ENCODE measurements around the gene CENPM. TPM values are rescaled to one million over a fixed set of nuclear protein-coding genes. Genes with fewer than 3 reads are reported as not detected.

CENPM gene
- total RNA-seq, 4 donors from 2014 or later: 1.5 to 5.1 TPM; not detected in 2

DNA sequence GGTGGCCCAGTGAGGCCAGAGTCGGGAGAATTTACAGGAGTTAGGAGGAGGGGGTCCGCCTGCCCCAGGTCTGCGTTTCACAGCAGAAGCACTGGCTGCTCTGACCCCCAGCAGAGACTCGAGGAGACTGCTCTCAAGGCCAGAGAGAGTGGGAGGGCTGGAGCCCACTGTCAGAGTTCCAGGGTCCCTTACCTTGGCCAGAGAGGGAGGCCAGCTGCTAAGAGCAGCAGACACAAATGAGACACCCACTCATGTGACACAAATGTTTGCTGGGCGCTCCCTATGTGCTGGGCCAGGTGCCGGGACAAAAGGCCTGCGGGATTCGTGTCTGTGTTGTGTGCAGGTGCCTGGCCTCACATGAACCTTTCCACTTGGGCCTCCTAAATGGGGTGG, 17.5 kb downstream of the CENPM start:
- Histone ChIP-seq H3K4me1 (peaks cover 0 to 2% of the 10 kb centered on the region in 2 donors), H3K36me3 (no peaks in the 10 kb centered on the region), H3K9me3 (no peaks in the 10 kb centered on the region), H3K27ac (peak overlapping the region in 1 of 4 donors; percentile 47), H3K4me3 (no peak overlapping the region), H3K27me3 (peaks cover 0 to 7% (median 0%) of the 10 kb centered on the region in 3 donors)
- ATAC-seq: peak in 1 of 2 donors; percentile 43
- intact Hi-C loops (cut with DNase I; ENCODE audit: low total_unique reads): no loop called here
- TF ChIP-seq POLR2A (IDR thresholded peaks at IDR 0.05): no peak
- TF ChIP-seq, protein P1, sequence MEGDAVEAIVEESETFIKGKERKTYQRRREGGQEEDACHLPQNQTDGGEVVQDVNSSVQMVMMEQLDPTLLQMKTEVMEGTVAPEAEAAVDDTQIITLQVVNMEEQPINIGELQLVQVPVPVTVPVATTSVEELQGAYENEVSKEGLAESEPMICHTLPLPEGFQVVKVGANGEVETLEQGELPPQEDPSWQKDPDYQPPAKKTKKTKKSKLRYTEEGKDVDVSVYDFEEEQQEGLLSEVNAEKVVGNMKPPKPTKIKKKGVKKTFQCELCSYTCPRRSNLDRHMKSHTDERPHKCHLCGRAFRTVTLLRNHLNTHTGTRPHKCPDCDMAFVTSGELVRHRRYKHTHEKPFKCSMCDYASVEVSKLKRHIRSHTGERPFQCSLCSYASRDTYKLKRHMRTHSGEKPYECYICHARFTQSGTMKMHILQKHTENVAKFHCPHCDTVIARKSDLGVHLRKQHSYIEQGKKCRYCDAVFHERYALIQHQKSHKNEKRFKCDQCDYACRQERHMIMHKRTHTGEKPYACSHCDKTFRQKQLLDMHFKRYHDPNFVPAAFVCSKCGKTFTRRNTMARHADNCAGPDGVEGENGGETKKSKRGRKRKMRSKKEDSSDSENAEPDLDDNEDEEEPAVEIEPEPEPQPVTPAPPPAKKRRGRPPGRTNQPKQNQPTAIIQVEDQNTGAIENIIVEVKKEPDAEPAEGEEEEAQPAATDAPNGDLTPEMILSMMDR (IDR thresholded peaks at IDR 0.05 in 4 of 5, conservative IDR thresholded peaks at IDR 0.05 in 1 of 5): no peak
- in situ Hi-C loops (cut with MboI; ENCODE audit: low sequenced_read_pairs in 4 of 4): no loop called here
- peak in 1 of 2 donors; percentile 20 for DNase-seq

DNA sequence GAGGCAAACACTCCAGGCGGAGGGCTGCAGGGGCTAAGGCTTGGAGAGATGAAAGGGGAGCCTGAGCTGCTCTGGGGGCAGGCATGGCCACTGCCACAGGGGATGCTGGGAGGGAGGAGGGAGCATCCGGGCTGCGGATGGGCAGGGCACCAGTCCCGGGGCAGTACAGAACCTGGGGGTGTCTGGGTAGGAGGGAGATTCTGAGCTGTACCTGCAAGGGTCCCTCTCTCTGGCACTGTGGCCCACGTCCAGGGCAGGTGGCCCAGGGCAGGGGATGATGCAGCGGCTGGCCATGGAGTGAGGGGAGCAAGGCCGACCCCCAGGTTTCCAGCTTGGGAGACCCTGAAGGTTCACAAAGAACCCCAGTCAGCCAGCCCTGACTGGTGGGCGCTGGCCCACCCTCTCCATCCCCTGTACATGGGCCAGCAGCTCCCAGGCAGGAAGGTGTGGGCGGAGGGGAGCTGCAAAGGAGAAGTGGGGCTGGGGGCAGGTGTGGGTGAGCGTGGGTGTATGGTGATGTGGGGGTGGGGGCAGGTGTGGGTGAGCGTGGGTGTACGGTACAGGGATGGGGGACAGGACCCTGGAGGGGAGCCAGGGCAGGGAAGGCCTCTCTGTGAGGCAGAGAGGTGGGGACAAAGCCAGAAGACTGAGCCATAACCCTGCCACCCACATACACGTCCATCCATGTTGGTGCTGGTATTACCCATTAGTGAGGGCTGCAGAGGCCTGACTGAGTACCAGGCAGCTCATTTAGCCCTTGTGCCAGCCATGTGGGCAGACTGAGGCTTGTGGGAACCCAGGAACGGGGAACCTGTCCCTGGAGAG, 18.1 kb downstream of the CENPM start:
- ATAC-seq (no peak), DNase-seq (no peak)
- TF ChIP-seq, protein P1 (IDR thresholded peaks at IDR 0.05 in 4 of 5, conservative IDR thresholded peaks at IDR 0.05 in 1 of 5): no peak
- no peak for TF ChIP-seq POLR2A (IDR thresholded peaks at IDR 0.05)
- intact Hi-C loops (cut with DNase I; ENCODE audit: low total_unique reads) (no loop called here), in situ Hi-C loops (cut with MboI; ENCODE audit: low sequenced_read_pairs in 4 of 4) (no loop called here)
- H3K4me1 ChIP-seq: no peaks in the 10 kb centered on the region
- H3K27me3 ChIP-seq: peaks cover 0 to 7% (median 0%) of the 10 kb centered on the region in 3 donors
- no peaks in the 10 kb centered on the region for H3K9me3 ChIP-seq
- no peak overlapping the region for H3K4me3 ChIP-seq
- H3K36me3 ChIP-seq: no peaks in the 10 kb centered on the region
- H3K27ac ChIP-seq: peak overlapping the region in 1 of 4 donors; percentile 47

DNA sequence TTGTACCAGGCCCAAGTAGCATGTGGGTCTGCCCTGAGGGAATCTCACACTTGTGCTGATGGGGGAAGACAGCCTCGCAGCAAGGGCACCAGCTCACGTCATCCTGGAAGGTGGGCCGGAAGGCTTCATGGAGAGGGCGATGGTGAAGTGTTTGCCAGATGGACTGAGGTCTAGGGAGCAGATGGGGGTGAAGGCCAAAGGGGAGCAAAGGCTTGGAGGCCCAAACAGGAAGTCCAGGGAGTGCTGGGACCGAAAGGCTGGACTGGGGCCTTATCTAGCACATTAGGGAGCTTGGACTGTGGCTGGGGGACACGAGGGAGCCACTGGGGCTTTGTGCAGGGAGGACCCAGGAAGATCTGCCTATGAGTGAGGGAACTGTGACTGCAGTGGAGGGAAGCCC, 19.1 kb downstream of the CENPM start:
- peaks cover 0 to 7% (median 0%) of the 10 kb centered on the region in 3 donors for H3K27me3 ChIP-seq

DNA sequence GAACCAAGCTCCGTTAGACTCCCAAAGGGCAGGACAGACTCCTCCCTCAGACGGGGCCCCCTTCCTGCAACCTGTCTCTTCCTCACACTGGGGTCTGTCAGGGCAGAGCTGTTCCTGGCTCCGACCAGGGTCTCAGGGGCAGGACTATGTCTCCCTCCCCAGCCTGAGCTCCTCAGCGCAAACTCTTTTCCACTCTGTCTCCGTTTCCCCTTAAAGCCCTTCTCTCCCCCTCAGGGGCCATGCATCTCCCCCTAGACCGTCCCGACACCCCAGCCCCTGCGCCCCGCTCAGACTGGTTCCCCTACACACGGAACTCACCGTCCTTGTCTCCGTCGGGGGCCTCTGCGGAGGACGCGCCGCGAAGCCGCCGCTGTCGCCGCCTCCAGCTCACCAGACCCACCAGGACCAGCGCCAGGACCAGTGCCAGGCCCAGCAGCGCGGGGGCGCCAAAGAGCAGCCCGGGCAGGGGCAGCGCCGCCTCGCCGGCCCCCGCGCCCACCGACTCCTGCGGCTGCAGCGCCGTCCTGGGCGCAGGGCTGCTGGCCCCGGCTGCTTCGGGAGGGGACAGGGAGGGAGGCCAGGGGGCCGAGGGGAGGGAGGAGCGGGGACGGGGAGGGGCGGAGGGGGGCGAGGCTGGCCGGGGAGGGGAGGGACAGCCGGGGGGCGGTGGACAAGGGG, 21.0 kb downstream of the CENPM start:
- Histone ChIP-seq H3K9me3 (no peaks in the 10 kb centered on the region), H3K4me3 (peak overlapping the region; percentile 46 to 62 (median 54)), H3K36me3 (no peaks in the 10 kb centered on the region), H3K27me3 (peaks cover 0 to 7% (median 0%) of the 10 kb centered on the region in 3 donors), H3K4me1 (no peaks in the 10 kb centered on the region), H3K27ac (no peak overlapping the region)
- in situ Hi-C loops (cut with MboI; ENCODE audit: low sequenced_read_pairs in 4 of 4): no loop called here
- intact Hi-C loops (cut with DNase I; ENCODE audit: low total_unique reads): no loop called here
- peak; percentile 52 to 70 for DNase-seq
- TF ChIP-seq, protein P1 (IDR thresholded peaks at IDR 0.05 in 4 of 5, conservative IDR thresholded peaks at IDR 0.05 in 1 of 5): peak; percentile 63 to 92 (median 78)
- TF ChIP-seq POLR2A (IDR thresholded peaks at IDR 0.05): no peak
- peak; percentile 78 to 84 for ATAC-seq

More for the DNA sequence above, 19.1 kb downstream of the CENPM start:
- in situ Hi-C loops (cut with MboI; ENCODE audit: low sequenced_read_pairs in 4 of 4) (no loop called here), intact Hi-C loops (cut with DNase I; ENCODE audit: low total_unique reads) (no loop called here)
- DNase-seq (no peak), ATAC-seq (no peak)
- no peak overlapping the region for H3K27ac ChIP-seq
- TF ChIP-seq, protein P1 (IDR thresholded peaks at IDR 0.05 in 4 of 5, conservative IDR thresholded peaks at IDR 0.05 in 1 of 5): no peak
- TF ChIP-seq POLR2A (IDR thresholded peaks at IDR 0.05): no peak
- no peaks in the 10 kb centered on the region for H3K4me1 ChIP-seq
- no peak overlapping the region for H3K4me3 ChIP-seq
- H3K9me3 ChIP-seq: no peaks in the 10 kb centered on the region
- no peaks in the 10 kb centered on the region for H3K36me3 ChIP-seq
